Epithelial cell of esophagus (primary cell): Measurements from ENCODE around the gene DSG2.
A peak's percentile ranks its signal among the peaks of the same experiment; 100 is the strongest.

Source experiments
- DNase-seq: peaks from one replicate; pipeline ENCODE4 v3.0.0; 2010; ENCODE audit warnings: low read depth
- H3K4me3 ChIP-seq: 2 replicates; pipeline ENCODE4 v1.5.1; 2011; ENCODE audit warnings: mild to moderate bottlenecking, low read length, control low read depth
- CTCF ChIP-seq: IDR thresholded peaks from 2 replicates; pipeline ENCODE4 v1.5.1; 2011; ENCODE audit warnings: low read depth, mild to moderate bottlenecking, low read length, control low read depth, inconsistent platforms; ENCODE audit not compliant: insufficient read depth; ENCODE audit errors: missing control alignments

Gene DSG2

DNA sequence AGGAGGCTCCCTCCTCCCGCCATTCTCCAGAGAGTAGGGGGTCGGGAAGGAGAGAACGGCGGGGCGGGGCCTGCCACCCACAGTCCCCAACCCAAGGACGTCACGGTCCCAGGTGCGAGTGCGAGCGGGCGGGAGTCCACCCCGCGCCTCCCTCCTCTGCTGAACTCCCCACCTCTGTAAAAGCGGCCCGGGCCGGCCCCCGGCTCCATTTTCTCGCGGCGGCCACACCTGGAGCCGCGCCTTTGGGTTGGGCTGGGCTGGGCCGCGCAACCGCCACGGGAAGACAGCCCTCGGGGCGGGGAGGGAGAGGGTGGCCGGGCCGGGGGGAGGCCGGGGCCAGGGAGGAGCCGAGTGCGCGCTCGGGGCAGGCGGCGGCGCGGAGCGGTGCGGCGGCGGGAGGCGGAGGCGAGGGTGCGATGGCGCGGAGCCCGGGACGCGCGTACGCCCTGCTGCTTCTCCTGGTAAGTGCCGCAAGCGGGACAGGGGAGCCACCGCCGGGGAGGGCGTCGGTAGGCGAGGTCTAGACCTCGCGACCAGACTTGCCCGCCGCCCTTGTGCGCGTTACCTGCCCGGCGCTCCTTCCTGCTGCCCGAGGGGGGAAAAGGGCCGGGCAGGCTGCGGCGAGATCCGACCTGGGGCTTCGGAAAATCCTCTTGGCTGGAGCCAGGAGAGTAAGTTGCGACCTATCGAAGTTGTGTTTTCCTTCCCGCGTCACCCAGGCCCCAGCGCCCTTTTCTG is at the start of gene DSG2:
Gene DSG2, plus strand, starts transcription at position 342 of the 738 bp plus-strand sequence. Its CDS starts 75 bp downstream, at position 417.
- no peak for TF ChIP-seq CTCF
- H3K4me3 ChIP-seq = peak within 1 kb of the TSS; percentile 91
- peak; percentile 87 for DNase-seq

DNA sequence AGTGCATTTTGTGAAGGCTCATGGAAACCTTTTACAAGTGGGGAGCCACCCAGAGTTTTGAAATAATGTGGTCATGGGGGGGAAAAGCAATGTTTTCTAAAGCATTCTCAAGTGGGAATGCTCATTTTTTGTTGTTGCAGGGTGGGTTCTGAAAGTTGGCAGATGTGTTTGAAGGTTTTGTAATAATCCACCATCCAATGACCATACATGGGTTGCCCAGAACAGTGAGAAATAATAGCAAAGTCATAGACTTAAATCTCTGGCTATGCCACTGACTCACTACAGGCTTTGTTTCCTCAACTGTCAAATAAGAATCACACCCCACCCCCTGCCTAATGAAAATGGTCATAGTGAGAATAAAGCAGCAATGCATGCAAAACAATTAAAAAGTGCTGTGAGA is 47.6 kb upstream of the DSG2 start:
- no peak for TF ChIP-seq CTCF
- H3K4me3 ChIP-seq = peak overlapping the region; percentile 79
- peak; percentile 88 for DNase-seq

DNA sequence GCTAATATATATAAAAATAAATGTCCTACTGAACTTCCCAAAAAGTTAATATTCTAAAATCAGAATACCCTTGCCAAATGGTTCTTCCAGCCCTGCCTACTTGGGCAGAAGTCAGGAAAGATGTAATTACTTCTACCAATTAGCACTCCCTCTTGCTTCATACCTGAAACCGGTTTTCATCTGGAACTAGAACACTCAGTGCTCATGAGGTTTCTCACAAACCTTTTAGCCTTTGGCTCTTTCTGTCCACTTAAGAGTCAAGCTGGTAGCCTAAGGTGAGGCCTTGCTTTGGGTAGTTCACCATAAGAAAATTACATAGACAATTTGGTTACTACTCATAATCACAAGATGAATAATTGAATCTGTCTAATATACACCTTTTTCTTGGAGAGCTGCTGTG is 46.4 kb upstream of the DSG2 start:
- no peak for TF ChIP-seq CTCF
- peak overlapping the region; percentile 79 for H3K4me3 ChIP-seq
- peak; percentile 84 for DNase-seq

GRCh38 chr18:31454066-31454708 is 43.8 kb upstream of the DSG2 start:
- TF ChIP-seq CTCF = no peak
- DNase-seq = peak; percentile 97
- peak overlapping the region; percentile 31 for H3K4me3 ChIP-seq

GRCh38 chr18:31469629-31470028 is 28.3 kb upstream of the DSG2 start:
- DNase-seq = no peak
- no peak overlapping the region for H3K4me3 ChIP-seq
- TF ChIP-seq CTCF = no peak

DNA sequence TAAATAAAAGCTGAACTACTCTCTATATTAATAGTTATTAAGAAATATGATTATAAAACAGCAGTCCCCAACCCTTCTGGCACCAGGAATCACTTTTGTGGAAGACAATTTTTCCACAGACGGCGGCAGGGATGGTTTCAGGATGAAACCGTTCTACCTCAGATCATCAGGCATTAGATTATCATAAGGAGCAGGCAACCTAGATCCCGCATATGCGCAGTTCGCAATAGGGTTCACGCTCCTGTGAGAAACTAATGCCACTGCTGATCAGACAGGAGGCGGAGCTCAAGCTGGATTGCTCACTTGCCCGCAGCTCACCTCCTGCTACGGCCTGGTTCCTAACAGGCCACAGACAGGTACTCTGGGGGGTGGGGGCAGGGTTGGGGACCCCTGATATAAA is 19.3 kb upstream of the DSG2 start:
- no peak overlapping the region for H3K4me3 ChIP-seq
- DNase-seq = no peak

More for the DNA sequence above, 19.3 kb upstream of the DSG2 start:
- TF ChIP-seq CTCF = no peak
